Activated CD4-positive, alpha-beta T cell treated with anti-CD3 and anti-CD28 coated beads for 48 hours (primary cell): ENCODE measurements around the gene TRPM6.

Experiments used
- DNase-seq: peaks from one replicate; pipeline ENCODE4 v3.0.0-alpha.2; 2020

TRPM6 gene

GRCh38 chr9:74691058-74691457 lies 196.7 kb downstream of the TRPM6 start:
- DNase-seq, result no peak

DNA sequence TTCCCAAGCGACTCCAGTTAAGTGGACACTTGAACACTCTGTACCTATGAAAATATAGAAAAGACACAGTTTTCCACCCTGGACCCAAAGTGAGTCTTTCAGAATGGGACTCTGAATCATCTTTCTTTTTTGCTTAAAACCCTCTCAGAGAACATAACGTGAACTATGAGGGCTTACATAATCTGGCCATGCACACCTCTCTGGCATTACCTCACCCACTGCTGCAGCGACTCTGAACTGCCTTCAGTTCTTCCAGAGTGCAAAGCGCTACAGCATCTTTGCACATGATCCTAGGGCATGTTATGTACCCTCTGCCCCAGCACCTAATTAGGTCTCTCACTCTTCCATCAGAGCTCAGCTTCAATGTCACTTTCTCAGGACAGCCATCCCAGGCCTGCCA lies 204.4 kb downstream of the TRPM6 start:
- DNase-seq, result no peak

DNA sequence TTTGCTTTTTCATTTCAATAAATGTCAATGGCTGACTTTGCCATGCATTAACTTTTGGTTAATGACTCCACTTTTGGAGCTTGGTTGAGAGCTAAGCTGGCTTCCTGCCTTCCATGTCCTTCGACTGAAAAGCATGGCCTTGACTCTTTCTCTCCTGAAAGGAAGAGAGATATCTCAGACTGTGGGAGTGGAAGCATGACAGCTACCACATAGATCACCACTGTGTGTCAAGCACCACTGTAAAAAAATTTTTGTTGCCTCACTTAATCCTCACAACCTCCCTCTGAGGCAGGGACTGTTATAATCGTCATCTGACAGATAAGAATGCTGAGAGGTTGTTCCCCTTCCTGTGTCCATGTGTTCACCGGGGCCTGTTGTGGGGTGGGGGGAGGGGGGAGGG lies 205.8 kb downstream of the TRPM6 start:
- DNase-seq, result no peak

DNA sequence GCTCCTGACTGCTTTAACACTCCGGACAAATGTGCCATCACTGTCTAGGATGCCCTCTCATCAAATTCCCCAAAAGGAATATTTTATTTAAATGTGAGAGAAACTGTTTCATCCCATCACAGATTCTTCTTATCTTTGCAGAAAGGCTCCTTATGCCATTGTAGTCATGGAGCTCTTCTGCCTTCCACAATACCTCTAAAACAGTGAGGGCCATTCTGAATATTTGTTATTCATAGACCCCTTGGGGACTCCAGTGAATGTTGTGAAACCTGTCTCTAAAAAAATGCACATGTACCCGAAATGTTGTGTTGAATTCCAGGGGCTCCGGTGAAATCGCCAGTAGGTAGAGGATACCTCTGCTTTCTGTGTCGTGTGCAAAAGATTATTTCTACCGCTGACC lies 213.6 kb downstream of the TRPM6 start:
- DNase-seq, result no peak
